ENCODE data around the gene SPAG16.

SPAG16 gene

DNA sequence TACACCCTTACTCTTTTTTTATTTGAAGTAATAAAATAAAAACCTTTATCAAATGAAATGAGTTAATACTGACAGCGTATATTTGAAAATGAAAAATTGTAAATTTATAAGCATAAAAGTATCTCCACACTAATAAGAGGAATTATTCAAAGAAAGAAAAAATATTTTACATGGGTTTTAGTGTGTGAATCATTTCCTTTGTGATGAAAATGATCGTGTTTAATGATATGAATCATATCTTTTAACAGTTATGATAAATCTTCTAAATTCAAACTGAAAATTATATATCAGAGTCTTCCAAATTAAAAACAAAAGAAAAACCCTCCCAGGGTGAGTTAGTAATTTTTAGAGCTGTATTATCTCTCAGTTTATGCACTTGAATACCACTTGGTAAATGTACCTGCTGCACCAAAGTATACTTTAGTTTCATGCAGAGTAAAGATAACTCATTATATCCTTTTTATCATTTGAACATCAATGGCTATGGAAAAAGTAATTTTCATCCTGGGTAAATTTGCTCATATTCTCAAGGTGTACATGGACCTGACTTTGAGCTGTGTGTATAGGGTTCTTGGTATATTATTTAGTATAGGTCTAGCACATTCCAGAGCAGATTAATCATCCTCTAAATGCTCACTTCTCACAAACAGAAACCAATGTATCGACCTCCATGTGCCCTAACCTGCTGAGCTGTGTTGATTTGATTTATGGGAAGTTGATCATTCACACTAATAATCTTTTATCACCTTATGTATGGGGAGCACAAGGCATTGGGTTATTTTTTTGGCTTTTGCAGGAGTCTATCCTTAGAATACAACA, 1027.9 kb downstream of the SPAG16 start:
- no peak for DNase-seq

- no peak for DNase-seq
Measured at GRCh38 chr2:214315324-214315723, 1031.1 kb downstream of the SPAG16 start.

DNA sequence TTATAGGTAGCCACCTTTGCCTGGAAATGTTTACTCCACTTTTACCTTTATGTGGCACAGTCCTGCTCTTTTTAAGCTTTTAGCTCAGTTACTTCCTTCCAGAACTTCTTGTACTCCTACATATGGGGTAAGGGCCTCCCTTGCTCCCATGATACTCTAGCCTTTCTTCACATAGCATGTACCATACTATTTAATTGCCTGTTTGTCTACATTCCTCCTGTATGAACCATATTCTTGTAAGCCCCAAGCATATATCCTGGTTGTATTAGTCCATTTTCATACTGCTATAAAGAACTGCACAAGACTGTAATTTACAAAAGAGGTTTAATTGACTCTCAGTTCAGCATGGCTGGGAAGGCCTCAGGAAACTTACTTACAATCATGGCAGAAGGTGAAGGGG, 1035.9 kb downstream of the SPAG16 start:
- DNase-seq, result no peak

- no peak for DNase-seq
Measured at GRCh38 chr2:214322662-214323061, 1038.4 kb downstream of the SPAG16 start.

DNA sequence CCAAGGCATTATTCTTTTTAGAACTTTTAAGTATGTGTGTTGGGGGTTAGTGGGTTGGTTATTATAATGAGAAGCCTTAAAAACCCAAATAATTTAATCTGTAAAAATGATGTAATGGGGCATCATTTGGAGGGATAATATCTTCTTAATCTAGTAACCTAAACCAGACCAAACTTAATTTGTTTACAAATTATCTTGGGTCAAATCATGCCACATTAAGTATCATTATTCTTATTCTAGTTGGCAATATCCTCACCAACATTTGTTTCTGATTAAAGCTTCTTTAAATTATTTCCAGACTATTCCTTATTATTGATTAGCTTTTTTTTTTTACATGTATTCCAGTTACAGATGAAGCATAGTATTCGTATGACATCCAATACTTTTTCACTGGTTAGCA, 1041.1 kb downstream of the SPAG16 start:
- DNase-seq, result no peak

DNA sequence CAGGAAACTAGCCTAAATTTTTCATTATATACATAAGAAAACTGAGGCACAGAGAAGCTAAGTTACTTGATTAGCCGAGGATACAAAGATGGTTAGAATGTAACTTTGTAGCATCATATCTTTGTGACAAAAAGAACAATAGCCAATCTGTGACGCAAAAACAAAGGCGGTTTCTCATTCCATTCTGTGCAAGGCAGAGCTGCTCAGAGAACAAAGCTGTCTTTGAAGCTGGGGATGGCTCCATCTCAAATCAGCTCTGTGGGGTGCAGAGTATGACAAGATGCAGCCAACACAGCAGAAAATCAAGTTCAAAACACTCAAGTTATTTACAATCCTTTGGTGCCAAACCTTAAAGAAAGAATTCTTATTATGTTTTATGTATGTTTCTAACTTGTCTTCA, 1044.7 kb downstream of the SPAG16 start:
- no peak for DNase-seq

DNA sequence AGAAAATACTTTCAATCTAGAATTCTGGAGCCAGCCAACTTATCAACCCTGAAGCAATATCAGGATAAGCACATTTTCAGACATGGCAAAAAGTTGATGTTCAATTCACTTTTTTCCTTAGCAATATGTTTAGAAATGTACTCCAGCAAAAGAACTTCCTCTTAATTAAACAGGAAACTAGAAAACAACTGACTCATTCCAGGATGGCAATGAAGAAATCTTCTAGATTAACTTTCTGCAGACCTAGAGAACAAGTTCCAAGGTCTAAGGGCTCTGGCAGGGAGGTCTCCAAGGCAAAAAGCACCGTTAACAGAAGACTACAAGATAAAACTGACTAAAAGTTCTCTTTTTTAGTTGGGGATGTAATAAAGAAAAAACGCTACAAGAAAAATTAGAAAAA, 1057.4 kb downstream of the SPAG16 start:
- no peak for DNase-seq

DNA sequence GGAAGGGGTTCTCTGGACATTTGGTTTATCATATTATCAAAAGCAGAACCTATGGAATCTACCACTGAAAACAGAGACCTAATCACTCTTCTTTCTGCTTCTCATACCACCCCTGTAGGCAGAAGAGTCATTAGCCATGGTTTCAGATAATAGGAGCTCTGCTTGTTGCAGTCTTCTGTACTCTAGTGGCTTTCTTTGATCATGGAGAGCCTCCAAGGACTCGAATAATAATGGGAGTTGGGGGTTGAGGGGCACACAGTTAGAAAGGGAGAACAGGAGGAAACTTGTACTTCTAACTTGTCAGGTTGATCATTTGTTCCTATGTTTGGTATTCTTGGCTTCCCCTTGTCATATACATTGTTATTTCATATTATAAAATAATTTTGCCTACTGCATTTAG, 1074.2 kb downstream of the SPAG16 start:
- DNase-seq, result no peak

DNA sequence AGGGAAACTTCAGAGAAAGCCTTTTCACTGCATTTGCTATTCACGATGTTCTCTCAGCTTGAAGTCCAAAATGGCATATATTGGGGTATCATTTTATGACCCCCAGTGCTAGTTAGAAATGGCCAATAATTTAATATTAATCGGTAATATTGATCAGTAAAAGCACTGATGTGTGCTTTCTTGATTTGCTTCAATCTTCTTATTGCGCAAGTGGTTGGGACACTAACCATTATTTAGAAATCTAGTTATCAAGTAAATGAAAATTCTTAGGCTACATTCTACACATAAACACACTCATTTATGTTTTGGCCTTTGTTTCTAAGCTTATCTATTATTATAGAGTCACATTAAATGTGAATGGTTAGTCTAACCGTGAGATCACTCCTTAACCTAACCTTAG, 1076.9 kb downstream of the SPAG16 start:
- DNase-seq, result no peak

DNA sequence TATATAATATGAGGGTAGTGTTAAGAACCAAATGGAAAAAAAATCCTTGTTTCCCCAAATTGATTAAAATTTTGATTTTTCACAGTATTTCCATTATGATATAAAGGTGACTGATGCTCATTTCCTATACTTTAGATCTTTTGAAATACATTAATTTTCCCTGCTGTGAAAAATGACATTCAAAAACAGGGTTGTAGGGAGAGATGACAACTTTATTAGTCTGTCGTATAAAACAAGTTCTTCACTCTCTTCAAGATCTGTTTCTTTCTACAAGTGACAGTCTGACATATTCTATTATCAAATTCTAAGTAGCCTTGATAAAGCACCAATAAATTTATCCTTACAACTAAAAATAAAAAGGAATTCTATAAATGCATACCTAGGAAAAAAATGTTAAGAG, 1081.3 kb downstream of the SPAG16 start:
- no peak for DNase-seq

- DNase-seq, result no peak
Measured at GRCh38 chr2:214367171-214367570, 1082.9 kb downstream of the SPAG16 start.

GRCh38 chr2:214376618-214377285, 1092.5 kb downstream of the SPAG16 start:
- DNase-seq, result no peak

DNA sequence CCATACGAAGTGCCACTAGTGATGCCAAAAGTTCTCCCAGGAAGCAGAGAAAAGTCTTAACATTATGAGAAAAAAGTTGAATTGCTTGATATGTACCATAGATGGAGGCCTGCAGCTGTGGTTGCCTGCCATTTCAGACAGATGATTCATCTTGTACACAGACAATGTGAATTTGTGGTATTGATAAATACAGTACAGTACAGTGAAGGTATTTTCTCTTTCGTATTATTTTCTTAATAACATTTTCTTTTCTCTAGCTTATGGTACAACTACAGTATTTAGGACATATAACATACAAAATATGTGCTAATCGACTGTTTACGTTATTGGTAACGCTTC, 1093.0 kb downstream of the SPAG16 start:
- DNase-seq, result no peak

GRCh38 chr2:214378455-214379103, 1094.3 kb downstream of the SPAG16 start:
- no peak for DNase-seq

DNA sequence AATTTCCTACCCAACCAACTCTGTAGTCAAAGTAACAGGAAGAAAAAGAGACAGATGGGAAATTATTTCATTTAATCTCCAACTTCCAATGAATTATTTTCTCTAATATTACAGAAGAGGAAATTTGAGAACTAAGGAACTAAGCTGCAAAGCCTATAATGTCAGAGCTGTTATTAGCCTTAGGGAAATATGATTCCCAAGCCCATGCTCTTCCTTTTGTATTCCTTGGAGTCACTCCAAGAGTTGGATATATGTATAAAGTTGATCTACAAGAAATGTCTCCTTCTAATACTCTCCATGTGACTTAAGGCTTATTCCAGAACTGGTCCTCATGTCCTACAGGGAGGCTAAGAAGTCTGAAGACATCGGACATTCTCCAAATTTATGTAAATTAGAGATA, 1095.0 kb downstream of the SPAG16 start:
- DNase-seq, result no peak

DNA sequence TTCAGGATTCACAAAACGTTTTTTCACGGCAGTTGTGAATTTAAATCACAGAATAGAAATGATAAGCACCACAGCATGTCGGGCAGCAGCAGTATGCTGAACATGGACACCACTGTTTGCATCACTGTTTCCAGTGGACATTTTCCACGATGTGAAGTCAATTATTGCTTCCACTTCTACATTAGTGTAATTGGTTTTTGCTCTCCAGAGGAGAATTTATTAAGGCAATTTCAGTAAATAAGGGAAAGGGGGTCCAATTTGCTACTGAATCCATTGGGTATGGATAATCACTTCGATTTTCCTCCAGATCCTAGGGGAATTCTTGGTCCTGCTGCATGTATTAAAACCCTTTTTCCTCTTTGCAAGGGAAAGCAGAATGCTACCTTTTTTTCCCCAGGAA, 1096.4 kb downstream of the SPAG16 start:
- DNase-seq, result no peak

- no peak for DNase-seq
Measured at GRCh38 chr2:214382229-214382628, 1098.0 kb downstream of the SPAG16 start.

DNA sequence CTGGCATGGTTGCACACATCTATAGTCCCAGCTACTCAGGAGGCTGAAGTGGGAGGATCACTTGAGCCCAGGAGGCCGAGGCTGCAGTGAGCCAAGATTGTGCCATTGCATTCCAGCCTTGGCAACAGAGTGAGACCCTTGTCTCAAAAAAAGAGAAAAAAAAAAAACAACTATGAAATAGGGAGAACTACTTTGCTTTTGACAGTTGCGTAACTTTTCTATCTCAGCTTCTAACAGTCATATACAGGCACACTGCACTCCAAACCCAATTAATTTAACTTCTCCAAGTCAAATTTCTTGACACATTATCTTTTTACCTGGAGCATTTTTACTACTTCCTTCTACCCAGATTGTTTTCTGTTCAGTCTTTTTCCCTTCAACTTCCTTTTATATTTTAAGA, 1102.5 kb downstream of the SPAG16 start:
- no peak for DNase-seq

DNA sequence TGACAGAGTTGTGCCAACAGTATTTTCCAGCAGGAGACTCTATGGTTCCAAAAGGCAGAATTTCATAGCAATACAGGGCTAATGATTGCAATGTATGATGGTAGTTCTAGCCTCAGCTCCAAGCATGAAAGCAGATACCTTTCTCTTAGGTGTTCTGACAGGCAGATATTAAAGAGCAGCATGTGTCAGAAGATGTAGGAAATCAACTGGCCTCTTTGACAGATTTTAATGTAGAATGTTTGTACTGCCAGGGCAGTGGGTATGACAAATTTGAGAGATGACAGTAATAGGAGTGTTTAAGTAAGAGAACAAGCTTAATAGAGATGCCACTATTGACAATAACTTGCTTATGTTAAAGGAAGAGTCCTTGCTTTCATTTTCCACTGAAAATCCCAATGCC, 1105.1 kb downstream of the SPAG16 start:
- no peak for DNase-seq

- DNase-seq, result no peak
Measured at GRCh38 chr2:214393796-214394195, 1109.5 kb downstream of the SPAG16 start.

DNA sequence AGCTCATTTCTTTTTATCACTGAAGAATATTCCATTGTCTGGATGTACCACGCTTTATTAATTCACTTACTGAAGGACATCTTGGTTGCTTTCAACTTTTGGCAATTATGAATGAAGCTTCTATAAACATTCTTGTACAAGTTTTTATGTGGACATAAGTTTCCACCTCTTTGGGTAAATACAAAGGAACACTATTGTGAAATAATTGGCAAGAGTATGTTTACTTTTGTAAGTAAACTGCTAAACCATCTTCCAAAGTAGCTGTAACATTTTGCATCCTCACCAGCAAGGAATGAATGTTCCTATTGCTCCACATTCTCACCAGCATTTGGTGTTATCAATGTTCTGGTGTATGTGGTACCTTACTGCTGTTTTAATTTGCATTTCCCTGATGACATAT, 1110.8 kb downstream of the SPAG16 start:
- no peak for DNase-seq

GRCh38 chr2:214401580-214401979, 1117.3 kb downstream of the SPAG16 start:
- no peak for DNase-seq

DNA sequence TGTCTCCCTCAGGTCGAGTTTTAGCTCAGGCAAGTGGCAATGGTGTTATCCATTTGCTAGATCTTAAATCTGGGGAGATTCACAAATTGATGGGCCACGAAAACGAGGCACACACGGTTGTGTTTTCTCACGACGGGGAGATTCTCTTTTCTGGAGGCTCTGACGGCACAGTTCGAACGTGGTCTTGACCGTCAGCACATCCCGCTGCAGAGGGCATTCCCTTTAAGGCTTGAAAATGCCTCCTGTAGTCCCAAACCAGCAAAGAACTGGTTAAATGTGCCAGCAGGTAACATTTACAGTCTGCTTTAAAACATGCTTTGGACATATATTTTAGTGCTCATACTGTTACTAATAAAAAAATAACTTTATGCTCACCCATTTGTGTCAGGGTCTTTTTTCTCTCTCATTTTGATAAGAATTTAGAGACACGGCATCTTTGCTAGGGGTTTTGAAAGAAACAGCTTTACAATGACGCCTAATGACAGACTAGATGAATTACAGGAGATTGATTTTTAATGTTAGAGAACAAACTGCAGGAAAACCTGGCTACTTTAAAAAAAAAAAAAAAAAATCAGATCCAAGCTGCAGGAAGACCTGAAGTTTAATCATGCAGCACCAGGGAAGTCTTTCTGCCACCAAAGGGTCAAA, 1126.0 kb downstream of the SPAG16 start:
- no peak for DNase-seq

Data from stimulated activated CD4-positive, alpha-beta T cell treated with anti-CD3 and anti-CD28 coated beads, Interleukin-1b, Interleukin-23, amount 100 ng/mL, for 48 hours (primary cell).